ENCODE measurements around the gene RPL39L.

RPL39L gene

DNA sequence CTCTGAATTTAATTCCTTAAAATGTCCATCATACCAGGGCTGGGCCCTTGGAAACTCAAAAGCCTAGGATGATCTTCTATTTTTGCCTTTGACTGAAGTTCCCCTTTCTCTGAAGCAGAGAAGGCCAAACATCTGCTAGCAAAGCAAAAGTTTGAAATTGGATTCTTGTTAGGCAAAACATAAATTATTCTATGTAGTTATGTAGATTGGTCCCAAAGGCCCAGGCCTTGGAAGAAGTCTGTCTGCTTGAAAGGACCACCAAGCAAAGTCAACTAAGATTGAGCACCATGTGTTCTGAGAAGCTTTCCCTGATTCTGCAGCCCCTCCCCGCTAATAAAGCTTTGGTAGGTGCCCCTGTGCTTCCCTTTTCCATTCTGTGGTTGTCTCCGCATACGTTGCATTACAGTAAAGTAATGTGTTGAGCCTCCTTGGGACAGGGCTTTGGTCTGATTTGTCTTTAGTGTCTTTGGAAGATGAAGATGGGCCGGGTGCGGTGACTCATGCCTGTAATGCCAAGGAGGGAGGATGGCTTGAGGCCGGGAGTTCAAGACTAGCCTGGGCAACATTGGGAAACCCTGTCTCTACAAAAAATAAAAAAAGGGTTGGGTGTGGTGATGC, 56.4 kb downstream of the RPL39L start:
- ChIA-PET POLR2A (interaction anchor here (0.6 kb wide), 1 partner anchor 32 kb away, joined by 5 read pairs; no protein-coding TSS in a partner anchor), CTCF (no interaction called here)
- no peak for DNase-seq (ENCODE audit: extremely low spot score)

DNA sequence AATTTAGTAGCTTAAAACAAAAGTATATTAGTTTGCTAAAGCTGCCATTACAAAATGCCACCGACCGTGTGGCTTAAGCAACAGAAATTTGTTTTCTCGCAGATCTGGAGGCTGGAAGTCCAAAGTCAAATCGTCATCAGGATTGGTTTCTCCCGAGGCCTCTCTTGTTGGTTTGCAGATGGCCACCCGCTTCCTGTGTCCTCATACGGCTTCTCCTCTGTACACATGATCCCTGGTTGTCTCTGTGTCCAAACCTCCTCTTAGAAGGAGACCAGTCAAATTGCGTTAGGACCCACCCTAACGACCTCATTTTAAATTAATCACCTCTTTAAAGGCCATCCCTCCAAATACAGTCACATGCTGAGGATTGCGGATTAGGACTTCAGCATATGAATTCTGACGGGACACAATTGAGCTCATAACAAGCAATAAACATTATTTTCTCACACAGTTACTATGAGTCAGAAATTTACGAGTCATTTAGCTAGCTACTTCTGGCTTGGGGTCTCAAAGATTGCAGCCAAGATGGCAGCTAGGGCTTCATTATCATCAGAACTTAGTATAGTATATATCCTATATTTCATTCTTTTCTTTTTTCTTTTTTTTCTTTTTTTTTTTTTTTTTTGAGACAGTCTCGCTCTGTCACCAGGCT, 58.4 kb downstream of the RPL39L start:
- ChIA-PET POLR2A (interaction anchor here (0.7 kb wide), 1 partner anchor 92 kb away, joined by 5 read pairs; no protein-coding TSS in a partner anchor), CTCF (interaction anchor here (0.7 to 1.4 kb wide), 3 partner anchors 13 to 16 kb away, joined by 3 to 4 read pairs (median 3); no protein-coding TSS in a partner anchor)
- TF ChIP-seq, protein P1, sequence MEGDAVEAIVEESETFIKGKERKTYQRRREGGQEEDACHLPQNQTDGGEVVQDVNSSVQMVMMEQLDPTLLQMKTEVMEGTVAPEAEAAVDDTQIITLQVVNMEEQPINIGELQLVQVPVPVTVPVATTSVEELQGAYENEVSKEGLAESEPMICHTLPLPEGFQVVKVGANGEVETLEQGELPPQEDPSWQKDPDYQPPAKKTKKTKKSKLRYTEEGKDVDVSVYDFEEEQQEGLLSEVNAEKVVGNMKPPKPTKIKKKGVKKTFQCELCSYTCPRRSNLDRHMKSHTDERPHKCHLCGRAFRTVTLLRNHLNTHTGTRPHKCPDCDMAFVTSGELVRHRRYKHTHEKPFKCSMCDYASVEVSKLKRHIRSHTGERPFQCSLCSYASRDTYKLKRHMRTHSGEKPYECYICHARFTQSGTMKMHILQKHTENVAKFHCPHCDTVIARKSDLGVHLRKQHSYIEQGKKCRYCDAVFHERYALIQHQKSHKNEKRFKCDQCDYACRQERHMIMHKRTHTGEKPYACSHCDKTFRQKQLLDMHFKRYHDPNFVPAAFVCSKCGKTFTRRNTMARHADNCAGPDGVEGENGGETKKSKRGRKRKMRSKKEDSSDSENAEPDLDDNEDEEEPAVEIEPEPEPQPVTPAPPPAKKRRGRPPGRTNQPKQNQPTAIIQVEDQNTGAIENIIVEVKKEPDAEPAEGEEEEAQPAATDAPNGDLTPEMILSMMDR (IDR thresholded peaks at IDR 0.05; ENCODE audit: control extremely low read depth, extremely low read depth, low read depth, missing control alignments): no peak
- no peak for DNase-seq (ENCODE audit: extremely low spot score)

More for the DNA sequence above, 56.4 kb downstream of the RPL39L start:
- TF ChIP-seq, protein P1 (IDR thresholded peaks at IDR 0.05; ENCODE audit: control extremely low read depth, extremely low read depth, low read depth, missing control alignments): no peak

DNA sequence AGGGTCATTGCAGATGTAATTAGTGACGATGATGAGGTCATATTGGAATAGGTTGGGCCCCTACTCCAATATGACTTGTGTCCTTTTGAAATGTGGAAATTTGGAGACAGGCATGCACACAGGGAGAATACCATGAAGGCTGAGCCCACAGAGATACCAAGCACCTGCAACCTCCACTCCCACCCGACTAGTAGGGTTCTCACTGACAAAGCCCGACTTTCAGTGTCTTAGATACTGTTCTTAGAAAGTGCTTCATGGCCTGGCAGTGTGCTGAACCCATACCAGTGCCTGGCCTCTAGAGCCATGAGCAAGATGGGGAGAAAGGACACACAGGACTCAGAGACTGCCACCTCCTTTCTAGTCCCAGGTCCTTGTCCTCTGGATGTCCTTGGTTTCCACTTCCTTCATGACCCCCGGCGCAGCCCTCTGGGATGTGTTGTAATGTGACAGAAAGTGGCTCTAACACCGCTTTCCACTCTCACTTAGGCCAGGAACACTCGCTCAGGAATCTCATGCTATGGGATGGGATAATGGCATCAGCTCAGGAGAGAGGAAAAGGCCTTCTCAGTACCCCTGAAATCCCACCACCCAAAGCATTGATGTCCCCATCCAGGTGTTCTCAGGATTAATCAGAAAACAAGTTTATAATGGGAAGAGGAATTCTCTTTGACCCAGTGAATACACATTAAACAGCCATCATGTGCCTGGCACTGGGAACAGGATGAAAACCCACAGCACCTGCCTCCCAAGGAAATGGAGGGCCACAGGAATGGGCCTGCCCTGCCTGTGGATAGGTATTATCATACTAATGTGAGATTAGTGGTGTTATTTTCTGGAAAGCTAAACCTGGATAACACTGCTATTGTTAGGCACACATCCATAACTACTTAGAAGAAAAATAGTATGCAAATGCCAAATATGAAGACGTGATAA, 59.9 kb downstream of the RPL39L start:
- POLR2A ChIA-PET: no interaction called here
- TF ChIP-seq, protein P1 (IDR thresholded peaks at IDR 0.05; ENCODE audit: control extremely low read depth, extremely low read depth, low read depth, missing control alignments): no peak
- CTCF ChIA-PET: no interaction called here
- DNase-seq (ENCODE audit: extremely low spot score): no peak

DNA sequence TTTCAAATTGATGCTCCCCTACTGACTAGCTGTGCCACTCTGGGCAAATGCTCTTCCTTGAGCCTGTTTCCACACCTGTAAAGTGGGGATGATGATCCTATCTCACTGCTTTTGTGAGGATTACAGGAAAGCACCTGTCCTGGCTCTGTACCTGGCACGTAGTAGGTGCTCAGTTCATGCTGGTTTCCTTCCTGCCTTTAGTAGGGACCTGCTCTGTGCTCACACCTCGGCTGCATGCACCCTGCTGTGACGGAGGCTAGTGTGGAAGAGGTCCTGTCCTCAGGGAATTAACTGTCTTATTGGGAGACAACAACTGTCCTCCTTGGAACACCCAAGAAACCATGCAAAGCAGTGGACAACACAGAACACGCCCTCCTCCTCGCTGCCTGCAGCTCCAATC, 61.8 kb downstream of the RPL39L start:
- DNase-seq (ENCODE audit: extremely low spot score): no peak
- ChIA-PET POLR2A (no interaction called here), CTCF (no interaction called here)
- TF ChIP-seq, protein P1 (IDR thresholded peaks at IDR 0.05; ENCODE audit: control extremely low read depth, extremely low read depth, low read depth, missing control alignments): no peak

DNA sequence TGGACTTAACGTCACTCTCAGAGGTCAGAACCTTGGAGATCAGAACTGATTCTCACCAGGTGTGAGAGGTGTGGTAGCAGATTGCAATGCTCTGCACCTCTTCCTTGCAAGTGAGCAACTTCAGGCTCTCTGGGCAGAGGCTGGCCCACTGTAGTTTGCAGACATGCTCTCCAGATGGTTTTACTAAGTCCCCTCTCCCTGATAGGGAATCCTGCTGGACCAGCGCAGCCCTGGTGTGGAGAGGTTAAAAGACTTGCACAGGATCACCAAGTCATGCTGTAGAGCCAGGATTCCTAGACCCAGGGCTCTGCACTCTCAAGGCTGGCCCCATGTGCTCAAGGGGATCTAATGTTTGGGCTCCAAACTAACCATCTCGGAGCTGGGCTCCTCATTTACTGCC, 62.2 kb downstream of the RPL39L start:
- ChIA-PET CTCF (no interaction called here), POLR2A (no interaction called here)
- TF ChIP-seq, protein P1 (IDR thresholded peaks at IDR 0.05; ENCODE audit: control extremely low read depth, extremely low read depth, low read depth, missing control alignments): no peak
- no peak for DNase-seq (ENCODE audit: extremely low spot score)

DNA sequence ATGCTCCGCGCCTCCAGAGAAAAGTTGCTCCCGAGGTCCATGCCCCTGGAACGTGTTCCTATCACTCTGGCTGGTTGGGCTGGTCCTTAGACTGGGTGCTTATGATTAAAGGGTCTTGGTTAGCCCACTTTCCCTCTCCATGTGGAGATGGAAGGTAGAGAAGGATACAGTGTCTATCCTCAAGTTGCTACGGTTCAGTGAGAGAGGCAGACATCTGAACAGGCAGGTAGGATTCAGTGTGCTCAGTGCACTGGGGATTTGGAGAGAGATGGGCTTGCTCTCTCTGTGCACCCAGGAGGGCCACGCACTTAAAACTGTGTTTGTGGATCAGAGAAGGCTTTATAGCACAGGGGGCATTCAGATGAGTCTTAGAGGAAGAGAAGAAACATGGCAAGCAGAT, 63.0 kb downstream of the RPL39L start:
- ChIA-PET CTCF (no interaction called here), POLR2A (no interaction called here)
- TF ChIP-seq, protein P1 (IDR thresholded peaks at IDR 0.05; ENCODE audit: control extremely low read depth, extremely low read depth, low read depth, missing control alignments): no peak
- no peak for DNase-seq (ENCODE audit: extremely low spot score)
